NCI-H510A (cell line): ENCODE results near the gene FCRL5.
"Not testable (repeated sequence)": the region's sequence is repeated elsewhere in the genome, so short reads cannot be mapped to it uniquely, and the experiment has no call there.

Source experiments
- DNase-seq: peaks from one replicate; lab custom pipeline; 2025; lab: John Stamatoyannopoulos, UW

FCRL5 gene

GRCh38 chr1:157551694-157552693 lies at the start of gene FCRL5:
Gene FCRL5 (minus strand): TSS chr1:157552515. CDS start chr1:157552362, 153 bp downstream.
- no peak for DNase-seq

DNA sequence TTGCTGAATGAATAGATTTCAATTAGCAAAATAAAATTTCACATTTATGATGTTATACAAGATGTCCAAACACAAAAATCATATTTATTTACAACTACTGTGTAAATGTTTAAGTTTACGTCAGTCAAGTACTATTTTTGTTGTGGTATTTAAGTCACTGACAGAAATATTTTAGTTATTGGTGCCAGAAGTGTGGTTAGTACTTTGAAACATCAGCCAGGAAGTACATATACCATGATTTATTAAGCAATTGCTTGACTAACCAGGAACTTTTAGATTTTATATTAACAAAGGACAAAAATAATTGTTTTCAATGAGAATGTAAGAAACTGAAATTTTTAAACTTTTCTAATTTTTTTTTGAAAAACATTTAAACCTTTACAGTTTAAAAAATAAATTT lies 47.9 kb upstream of the FCRL5 start:
- DNase-seq = no peak

DNA sequence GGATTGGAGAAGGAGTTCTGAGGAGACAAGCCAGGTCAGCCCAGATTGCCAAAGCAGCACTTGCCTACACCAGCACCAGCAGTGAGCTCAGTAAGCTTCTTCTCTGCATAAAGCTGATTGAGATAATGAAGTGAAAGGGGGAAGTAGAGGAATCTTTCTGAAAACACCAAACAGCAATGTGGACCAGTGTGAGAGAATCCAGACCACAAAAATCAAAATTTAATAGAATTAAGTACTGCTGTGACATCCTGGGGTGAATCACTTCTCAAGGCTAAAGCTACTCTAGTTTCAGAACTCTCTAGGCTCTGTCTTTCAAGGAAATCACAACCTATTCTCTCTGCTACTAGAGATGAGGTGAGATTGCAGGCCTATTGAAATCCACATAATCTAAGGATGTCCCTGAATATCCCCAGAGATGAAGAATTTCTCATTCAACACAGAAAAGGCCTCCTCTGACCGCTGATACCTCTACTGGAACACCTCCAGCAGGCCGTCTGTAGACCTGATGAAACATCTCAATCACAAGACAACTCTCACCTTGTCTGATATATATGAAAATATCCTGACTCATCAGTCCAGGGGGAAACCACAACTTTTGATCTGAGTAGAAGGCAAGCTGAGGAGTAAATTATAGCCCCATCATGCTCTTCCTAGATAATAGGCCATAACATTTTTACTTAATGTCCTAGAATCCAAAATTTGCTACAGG lies 45.8 kb upstream of the FCRL5 start, which contains the start of gene FCRL4:
Gene FCRL4, minus strand, starts transcription at position 127 of the 709 bp plus-strand sequence. CDS start 141 bp downstream, outside the sequence.
- no peak for DNase-seq

GRCh38 chr1:157596384-157596783 lies 44.1 kb upstream of the FCRL5 start:
- DNase-seq = no peak

- no peak for DNase-seq
Observed at GRCh38 chr1:157595356-157595755, 43.0 kb upstream of the FCRL5 start.

- no peak for DNase-seq
Observed at GRCh38 chr1:157585984-157586383, 33.7 kb upstream of the FCRL5 start.

GRCh38 chr1:157584503-157584902 lies 32.2 kb upstream of the FCRL5 start:
- no peak for DNase-seq

GRCh38 chr1:157580828-157581210 lies 28.5 kb upstream of the FCRL5 start:
- DNase-seq = no peak

- peak; percentile 4 for DNase-seq
Observed at GRCh38 chr1:157580179-157580827, 28.0 kb upstream of the FCRL5 start.

GRCh38 chr1:157577420-157577819 lies 25.1 kb upstream of the FCRL5 start:
- no peak for DNase-seq

DNA sequence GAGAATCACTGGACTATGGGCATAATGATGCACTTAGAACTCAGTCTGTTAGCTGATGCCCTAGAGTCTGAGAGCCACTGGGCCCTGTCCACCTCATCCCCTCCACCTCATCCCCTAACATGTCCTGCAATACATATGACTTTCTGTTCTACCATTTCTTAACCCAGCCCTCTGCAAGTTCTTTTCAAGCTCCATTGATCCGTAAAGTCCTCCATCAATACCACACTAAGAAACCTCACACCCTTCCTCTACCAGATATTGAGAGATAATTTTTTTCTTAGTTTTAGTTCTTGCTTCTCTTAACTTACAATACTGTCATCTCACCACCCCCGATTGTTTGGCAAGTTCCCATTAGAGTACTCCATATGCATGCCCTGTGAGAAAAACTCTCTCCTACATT lies 23.4 kb upstream of the FCRL5 start:
- DNase-seq = no peak

DNA sequence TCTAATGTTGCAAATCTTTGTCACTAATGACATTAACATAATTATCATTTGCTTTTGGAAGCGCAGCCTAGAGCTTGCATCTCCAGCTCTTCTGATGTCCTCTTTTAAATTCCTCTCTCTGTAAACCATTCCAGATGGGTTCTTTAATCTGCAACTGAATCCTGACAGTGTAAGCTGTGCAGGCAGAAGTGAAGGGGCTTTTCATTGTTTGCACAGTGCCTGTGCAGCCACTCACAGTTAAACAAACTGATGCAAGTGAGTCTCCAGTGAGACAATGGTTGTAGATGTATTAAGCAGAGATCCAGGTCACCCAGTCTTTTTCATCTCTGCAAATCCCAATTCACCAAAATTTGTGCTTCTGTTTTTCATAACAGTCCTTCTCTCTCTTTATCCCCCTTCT lies 22.5 kb upstream of the FCRL5 start:
- DNase-seq = peak; percentile 61

GRCh38 chr1:157566484-157567300 lies 14.4 kb upstream of the FCRL5 start:
- DNase-seq = no peak

DNA sequence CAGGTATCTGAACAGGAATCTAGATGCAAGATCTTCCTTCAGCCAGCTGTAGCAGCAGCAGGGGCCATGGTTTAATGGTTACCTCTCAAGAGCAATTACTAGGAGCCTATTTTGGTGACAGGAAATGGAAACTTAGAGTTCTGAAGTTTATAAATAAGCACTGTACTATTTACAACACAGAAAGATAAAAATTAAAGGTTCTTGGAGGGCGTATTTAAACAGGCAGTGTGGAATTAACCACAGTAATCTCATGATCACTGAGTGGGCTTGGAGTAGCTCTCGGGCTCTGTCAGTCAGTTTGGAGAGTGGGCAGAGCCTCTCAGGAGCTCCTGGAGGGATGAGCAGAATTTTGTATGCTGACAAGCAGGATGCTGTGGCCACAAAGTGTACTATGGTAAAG lies 10.2 kb upstream of the FCRL5 start:
- no peak for DNase-seq

DNA sequence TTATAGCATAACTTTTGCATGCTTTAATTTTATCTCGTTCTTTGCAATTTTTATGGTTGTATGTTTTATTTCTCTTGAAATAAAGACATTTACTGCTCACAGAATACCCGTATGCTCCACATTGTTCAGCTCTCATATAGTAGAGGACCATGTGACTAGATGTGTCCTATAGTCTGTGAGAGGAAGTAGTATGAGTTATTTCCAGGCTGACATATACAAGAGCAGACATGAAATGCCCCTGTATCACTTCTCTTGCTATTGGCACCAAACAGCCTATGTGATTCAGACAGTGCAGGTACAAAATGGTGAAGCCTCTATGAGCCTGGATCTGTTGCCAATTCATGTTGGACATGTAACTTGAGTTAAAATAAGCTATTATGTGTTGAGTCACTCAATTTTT lies 5.8 kb upstream of the FCRL5 start:
- DNase-seq = no peak

DNA sequence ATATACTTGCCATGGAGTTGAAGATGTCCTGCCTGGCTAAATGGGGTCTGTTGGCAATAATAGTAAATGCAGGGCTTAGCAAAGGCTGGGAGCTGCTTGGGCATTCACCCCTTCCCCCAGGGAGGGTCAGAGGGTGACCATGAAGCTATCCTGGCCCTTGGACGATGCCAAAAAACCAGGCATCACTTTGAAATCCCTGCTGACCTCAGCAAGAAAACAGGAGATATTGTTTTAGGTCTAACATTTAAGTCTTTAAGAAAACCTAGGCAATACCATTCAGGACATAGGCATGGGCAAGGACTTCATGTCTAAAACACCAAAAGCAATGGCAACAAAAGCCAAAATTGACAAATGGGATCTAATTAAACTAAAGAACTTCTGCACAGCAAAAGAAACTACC lies 4.2 kb downstream of the FCRL5 start:
- DNase-seq = not testable (repeated sequence)

GRCh38 chr1:157542676-157543075 lies 9.6 kb downstream of the FCRL5 start:
- no peak for DNase-seq

- no peak for DNase-seq
Observed at GRCh38 chr1:157540852-157541251, 11.5 kb downstream of the FCRL5 start.

DNA sequence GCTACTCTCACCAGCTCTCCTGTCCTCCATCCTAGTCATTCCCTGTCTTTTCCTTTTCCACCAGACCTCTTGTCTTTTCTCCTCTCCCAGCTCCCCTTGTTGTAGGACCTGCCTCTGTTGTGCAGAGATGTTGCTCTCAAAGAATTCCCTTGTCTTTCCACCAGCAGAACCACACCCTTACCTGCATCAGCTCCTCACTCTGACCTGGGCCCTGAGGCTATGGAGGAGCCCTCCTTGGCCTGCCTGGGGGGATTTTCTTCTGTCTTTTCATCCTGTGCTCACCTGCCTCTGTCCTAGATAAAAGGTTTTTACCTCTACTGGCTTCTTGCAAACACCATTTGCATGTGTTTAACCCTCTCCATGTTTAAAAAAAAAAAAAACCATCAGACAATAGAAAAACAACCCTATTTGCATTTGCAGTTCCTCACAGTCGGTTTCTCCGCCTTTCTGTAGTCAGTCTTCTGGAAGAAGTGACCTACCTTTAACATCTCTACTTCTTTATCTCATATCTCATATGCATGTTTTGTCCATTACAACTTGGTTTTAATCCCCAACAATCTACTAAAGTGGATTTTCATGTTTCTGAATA lies 12.1 kb downstream of the FCRL5 start:
- DNase-seq = no peak

GRCh38 chr1:157539568-157539967 lies 12.7 kb downstream of the FCRL5 start:
- no peak for DNase-seq

GRCh38 chr1:157532569-157532968 lies 19.7 kb downstream of the FCRL5 start:
- no peak for DNase-seq
